H1 (cell line): ENCODE results near the gene HCST. TPM values are rescaled to one million over a fixed set of nuclear protein-coding genes. Genes with fewer than 3 reads are reported as not detected.

ENCODE experiments used
- polyA plus RNA-seq, 7 experiments: library from polyadenylated mRNA; depleted of rRNA in 3 of 7; stranded (reverse) in 5 of 7; unstranded in 2 of 7; fragments of >200 nt in 5 of 7; fragments of 200-250 nt in 2 of 7; gene quantifications; 1 replicate in 5 of 7; 2 replicates in 1 of 7; 4 replicates in 1 of 7; pipeline versions ENCODE4 v1.2.1 to v1.2.3, GENCODE V29; 2011 to 2013; ENCODE audit warnings: missing spikeins in 2 of 7, mixed read lengths in 2 of 7
- small RNA-seq: library from polyadenylated mRNA; stranded (forward); fragments of <200 nt; extraction: miRNeasy Mini kit (QIAGEN cat#:217004); gene quantifications from one replicate; pipeline ENCODE3, GENCODE V24; 2013; ENCODE audit not compliant: insufficient read depth
- total RNA-seq: library from RNA; stranded (reverse); fragmentation: NEBNext Ultra II Directional; extraction: Animal tissue kit (Norgen Biotek cat#: 25700); gene quantifications from 2 replicates; pipeline ENCODE4 v1.2.1, GENCODE V29; 2021

Gene HCST
- total and polyA plus RNA-seq, 2 of the 8 experiments (the other 6 are each of a cell fraction or from before 2014, with no cell fraction given): 2.8 TPM; not detected in 1

Small RNA genes lying within 50 kb of the gene (small RNA-seq; reads per million reads assigned to genes)
- gene RN7SL402P: not detected

Other genes starting within 250 kb of the HCST start
- 0.56 and 0.61 TPM in 2 replicates for gene UPK1A, start 236.0 kb upstream of the HCST start, total RNA-seq
- gene UPK1A, start 236.0 kb upstream of the HCST start, polyA plus RNA-seq (2011; rRNA removed): 9.8 and 9.9 TPM in 2 replicates
- 0.42 and 0.50 TPM in 2 replicates for gene ZBTB32, start 198.0 kb upstream of the HCST start, total RNA-seq
- 0.11 and 0.17 TPM in 2 replicates for gene ZBTB32, start 198.0 kb upstream of the HCST start, polyA plus RNA-seq (2011; rRNA removed)
- gene KMT2B, start 184.5 kb upstream of the HCST start, total RNA-seq: 38.6 and 41.5 TPM in 2 replicates
- gene KMT2B, start 184.5 kb upstream of the HCST start, polyA plus RNA-seq (2011; rRNA removed): 26.7 and 42.2 TPM in 2 replicates
- 8.4 and 12.2 TPM in 2 replicates for gene IGFLR1, start 160.1 kb upstream of the HCST start, total RNA-seq
- gene IGFLR1, start 160.1 kb upstream of the HCST start, polyA plus RNA-seq (2011; rRNA removed): 28.9 and 40.3 TPM in 2 replicates
- 15.1 and 18.5 TPM in 2 replicates for gene U2AF1L4, start 157.1 kb upstream of the HCST start, total RNA-seq
- 32.7 TPM in 2 replicates for gene U2AF1L4, start 157.1 kb upstream of the HCST start, polyA plus RNA-seq (2011; rRNA removed)
- gene PSENEN, start 156.9 kb upstream of the HCST start, total RNA-seq: 75.3 and 80.2 TPM in 2 replicates
- 66.7 and 73.9 TPM in 2 replicates for gene PSENEN, start 156.9 kb upstream of the HCST start, polyA plus RNA-seq (2011; rRNA removed)
- gene LIN37, start 154.0 kb upstream of the HCST start, total RNA-seq: 2.9 and 3.8 TPM in 2 replicates
- 8.5 and 9.8 TPM in 2 replicates for gene LIN37, start 154.0 kb upstream of the HCST start, polyA plus RNA-seq (2011; rRNA removed)
- 0.44 TPM in 1 of 2 replicates, not detected in the other for gene HSPB6, start 145.5 kb upstream of the HCST start, total RNA-seq
- 0.91 and 1.6 TPM in 2 replicates for gene HSPB6, start 145.5 kb upstream of the HCST start, polyA plus RNA-seq (2011; rRNA removed)
- gene PROSER3, start 144.4 kb upstream of the HCST start, total RNA-seq: 20.8 and 28.9 TPM in 2 replicates
- gene PROSER3, start 144.4 kb upstream of the HCST start, polyA plus RNA-seq (2011; rRNA removed): 17.8 and 27.8 TPM in 2 replicates
- 25.0 and 25.2 TPM in 2 replicates for gene ARHGAP33, start 127.0 kb upstream of the HCST start, total RNA-seq
- gene ARHGAP33, start 127.0 kb upstream of the HCST start, polyA plus RNA-seq (2011; rRNA removed): 6.5 and 11.2 TPM in 2 replicates
- not detected in 2 replicates for gene PRODH2, start 89.7 kb upstream of the HCST start, total RNA-seq
- not detected in 2 replicates for gene PRODH2, start 89.7 kb upstream of the HCST start, polyA plus RNA-seq (2011; rRNA removed)
- gene NPHS1, start 50.0 kb upstream of the HCST start, total RNA-seq: 0.40 and 1.4 TPM in 2 replicates
- gene NPHS1, start 50.0 kb upstream of the HCST start, polyA plus RNA-seq (2011; rRNA removed): 1.3 and 1.9 TPM in 2 replicates
- gene KIRREL2, start 45.6 kb upstream of the HCST start, total RNA-seq: 4.6 TPM in 2 replicates
- 2.4 and 3.3 TPM in 2 replicates for gene KIRREL2, start 45.6 kb upstream of the HCST start, polyA plus RNA-seq (2011; rRNA removed)
- 22.0 and 22.2 TPM in 2 replicates for gene APLP1, start 34.0 kb upstream of the HCST start, total RNA-seq
- 19.9 and 32.4 TPM in 2 replicates for gene APLP1, start 34.0 kb upstream of the HCST start, polyA plus RNA-seq (2011; rRNA removed)
- gene NFKBID, start 2.0 kb upstream of the HCST start, total RNA-seq: 12.0 and 13.2 TPM in 2 replicates
- 10.0 and 22.1 TPM in 2 replicates for gene NFKBID, start 2.0 kb upstream of the HCST start, polyA plus RNA-seq (2011; rRNA removed)
- not detected in 2 replicates for gene TYROBP, start 5.8 kb downstream of the HCST start, total RNA-seq
- 0.18 and 0.19 TPM in 2 replicates for gene TYROBP, start 5.8 kb downstream of the HCST start, polyA plus RNA-seq (2011; rRNA removed)
- 15.2 and 16.8 TPM in 2 replicates for gene LRFN3, start 33.8 kb downstream of the HCST start, total RNA-seq
- gene LRFN3, start 33.8 kb downstream of the HCST start, polyA plus RNA-seq (2011; rRNA removed): 4.6 and 8.0 TPM in 2 replicates
- gene SDHAF1, start 92.7 kb downstream of the HCST start, total RNA-seq: 16.0 and 16.8 TPM in 2 replicates
- 21.3 and 27.7 TPM in 2 replicates for gene SDHAF1, start 92.7 kb downstream of the HCST start, polyA plus RNA-seq (2011; rRNA removed)
- 20.8 and 21.8 TPM in 2 replicates for gene SYNE4, start 106.3 kb downstream of the HCST start, total RNA-seq
- 22.6 and 29.1 TPM in 2 replicates for gene SYNE4, start 106.3 kb downstream of the HCST start, polyA plus RNA-seq (2011; rRNA removed)
- gene ALKBH6, start 111.7 kb downstream of the HCST start, total RNA-seq: 19.2 and 24.8 TPM in 2 replicates
- gene ALKBH6, start 111.7 kb downstream of the HCST start, polyA plus RNA-seq (2011; rRNA removed): 33.3 and 51.2 TPM in 2 replicates
- gene CLIP3, start 130.3 kb downstream of the HCST start, total RNA-seq: 21.7 and 33.7 TPM in 2 replicates
- 5.9 and 12.0 TPM in 2 replicates for gene CLIP3, start 130.3 kb downstream of the HCST start, polyA plus RNA-seq (2011; rRNA removed)
- 6.0 and 6.4 TPM in 2 replicates for gene THAP8, start 151.8 kb downstream of the HCST start, total RNA-seq
- gene THAP8, start 151.8 kb downstream of the HCST start, polyA plus RNA-seq (2011; rRNA removed): 11.1 and 14.8 TPM in 2 replicates
- gene WDR62, start 152.4 kb downstream of the HCST start, total RNA-seq: 39.5 and 39.8 TPM in 2 replicates
- 28.2 and 39.9 TPM in 2 replicates for gene WDR62, start 152.4 kb downstream of the HCST start, polyA plus RNA-seq (2011; rRNA removed)
- gene OVOL3, start 208.6 kb downstream of the HCST start, total RNA-seq: not detected in 2 replicates
- 0.31 and 0.45 TPM in 2 replicates for gene OVOL3, start 208.6 kb downstream of the HCST start, polyA plus RNA-seq (2011; rRNA removed)
- gene POLR2I, start 212.3 kb downstream of the HCST start, total RNA-seq: 149 and 150 TPM in 2 replicates
- 143 and 250 TPM in 2 replicates for gene POLR2I, start 212.3 kb downstream of the HCST start, polyA plus RNA-seq (2011; rRNA removed)
- gene TBCB, start 212.9 kb downstream of the HCST start, total RNA-seq: 153 and 168 TPM in 2 replicates
- 286 and 367 TPM in 2 replicates for gene TBCB, start 212.9 kb downstream of the HCST start, polyA plus RNA-seq (2011; rRNA removed)
- gene CAPNS1, start 237.5 kb downstream of the HCST start, total RNA-seq: 382 and 386 TPM in 2 replicates
- 438 and 448 TPM in 2 replicates for gene CAPNS1, start 237.5 kb downstream of the HCST start, polyA plus RNA-seq (2011; rRNA removed)
- 0.60 and 0.75 TPM in 2 replicates for gene COX7A1, start 249.9 kb downstream of the HCST start, total RNA-seq
- gene COX7A1, start 249.9 kb downstream of the HCST start, polyA plus RNA-seq (2011; rRNA removed): 0.60 and 0.96 TPM in 2 replicates